Mucosa of rectum (tissue), 2 donors: ENCODE data around the gene ABCA7.

Experiments used
- H3K27ac ChIP-seq, 2 donors: one replicate each; pipeline ENCODE4 v1.7.0; 2013; ENCODE audit warnings: inconsistent platforms in 2 of 2, low read depth in 2 of 2, low read length in 2 of 2
- H3K27me3 ChIP-seq, 2 donors: one replicate each; pipeline ENCODE4 v1.7.0; 2013; ENCODE audit warnings: low read length in 2 of 2; ENCODE audit not compliant: control insufficient read depth in 2 of 2, insufficient read depth in 2 of 2
- H3K36me3 ChIP-seq, 2 donors: one replicate each; pipeline ENCODE4 v1.7.0; 2013; ENCODE audit warnings: low read length in 2 of 2; ENCODE audit not compliant: control insufficient read depth in 2 of 2, insufficient read depth in 2 of 2
- H3K4me1 ChIP-seq, 2 donors: one replicate each; pipeline ENCODE4 v1.7.0; 2013; ENCODE audit warnings: low read length in 2 of 2, mild to moderate bottlenecking in 1 of 2; ENCODE audit not compliant: control insufficient read depth in 2 of 2, insufficient read depth in 2 of 2
- H3K4me3 ChIP-seq, 2 donors: one replicate each; pipeline ENCODE4 v1.7.0; 2013; ENCODE audit warnings: low read length in 2 of 2
- H3K9ac ChIP-seq, 2 donors: one replicate each; pipeline ENCODE4 v1.7.0; 2013; ENCODE audit warnings: low read length in 2 of 2, low read depth in 1 of 2, mild to moderate bottlenecking in 1 of 2
- H3K9me3 ChIP-seq, 2 donors: one replicate each; pipeline ENCODE4 v1.7.0; 2013; ENCODE audit warnings: low read length in 2 of 2; ENCODE audit not compliant: control insufficient read depth in 2 of 2
- donor health status: healthy.
- donor health status: Normal muscosa, but diverticular disease.

The ABCA7 gene

GRCh38 chr19:1004204-1004802 is 35.6 kb upstream of the ABCA7 start:
- Histone ChIP-seq H3K27me3 (peaks cover 12 to 13% of the 10 kb centered on the region in 2 donors), H3K9ac (no peak overlapping the region), H3K9me3 (no peaks in the 10 kb centered on the region), H3K27ac (no peak overlapping the region), H3K36me3 (no peaks in the 10 kb centered on the region), H3K4me3 (no peak overlapping the region), H3K4me1 (peaks cover 0 to 3% of the 10 kb centered on the region in 2 donors)

GRCh38 chr19:1004803-1005664 is 34.9 kb upstream of the ABCA7 start:
- Histone ChIP-seq H3K27ac (no peak overlapping the region), H3K9me3 (no peaks in the 10 kb centered on the region), H3K9ac (no peak overlapping the region), H3K36me3 (peaks cover 0 to 1% of the 10 kb centered on the region in 2 donors), H3K27me3 (peaks cover 9 to 10% of the 10 kb centered on the region in 2 donors), H3K4me3 (no peak overlapping the region), H3K4me1 (peaks cover 0 to 3% of the 10 kb centered on the region in 2 donors)

- Histone ChIP-seq H3K27me3 (peaks cover 4 to 5% of the 10 kb centered on the region in 2 donors), H3K4me1 (no peaks in the 10 kb centered on the region), H3K27ac (no peak overlapping the region), H3K4me3 (no peak overlapping the region), H3K9ac (no peak overlapping the region), H3K36me3 (peaks cover 0 to 6% of the 10 kb centered on the region in 2 donors), H3K9me3 (no peaks in the 10 kb centered on the region)
Measured at GRCh38 chr19:1006711-1007398, 33.1 kb upstream of the ABCA7 start.

- Histone ChIP-seq H3K27me3 (peaks cover 4% of the 10 kb centered on the region in 2 donors), H3K4me3 (no peak overlapping the region), H3K9ac (no peak overlapping the region), H3K27ac (no peak overlapping the region), H3K4me1 (no peaks in the 10 kb centered on the region), H3K9me3 (no peaks in the 10 kb centered on the region), H3K36me3 (peaks cover 0 to 13% of the 10 kb centered on the region in 2 donors)
Measured at GRCh38 chr19:1007399-1008251, 32.3 kb upstream of the ABCA7 start.

- H3K27me3 ChIP-seq = peaks cover 0 to 4% of the 10 kb centered on the region in 2 donors
- H3K27ac ChIP-seq = no peak overlapping the region
- no peaks in the 10 kb centered on the region for H3K4me1 ChIP-seq
- no peaks in the 10 kb centered on the region for H3K9me3 ChIP-seq
- no peak overlapping the region for H3K9ac ChIP-seq
- no peak overlapping the region for H3K4me3 ChIP-seq
- peaks cover 6 to 20% of the 10 kb centered on the region in 2 donors for H3K36me3 ChIP-seq
Measured at GRCh38 chr19:1008268-1009040, 31.5 kb upstream of the ABCA7 start.

- H3K36me3 ChIP-seq = peaks cover 13 to 23% of the 10 kb centered on the region in 2 donors
- no peaks in the 10 kb centered on the region for H3K4me1 ChIP-seq
- H3K9ac ChIP-seq = no peak overlapping the region
- no peak overlapping the region for H3K4me3 ChIP-seq
- H3K9me3 ChIP-seq = no peaks in the 10 kb centered on the region
- peaks cover 0 to 4% of the 10 kb centered on the region in 2 donors for H3K27me3 ChIP-seq
- H3K27ac ChIP-seq = peak overlapping the region; percentile 13 to 52
Measured at GRCh38 chr19:1009041-1009980, 30.6 kb upstream of the ABCA7 start.

- Histone ChIP-seq H3K27me3 (peaks cover 0 to 3% of the 10 kb centered on the region in 2 donors), H3K36me3 (peaks cover 13 to 23% of the 10 kb centered on the region in 2 donors), H3K9me3 (no peaks in the 10 kb centered on the region), H3K27ac (peak overlapping the region; percentile 13 to 52), H3K4me3 (no peak overlapping the region), H3K9ac (no peak overlapping the region), H3K4me1 (peaks cover 2% of the 10 kb centered on the region in 2 donors)
Measured at GRCh38 chr19:1009981-1010538, 29.8 kb upstream of the ABCA7 start.

- Histone ChIP-seq H3K27ac (no peak overlapping the region), H3K9ac (no peak overlapping the region), H3K4me1 (peaks cover 3 to 5% of the 10 kb centered on the region in 2 donors), H3K36me3 (peaks cover 13 to 23% of the 10 kb centered on the region in 2 donors), H3K27me3 (no peaks in the 10 kb centered on the region), H3K9me3 (no peaks in the 10 kb centered on the region), H3K4me3 (no peak overlapping the region)
Measured at GRCh38 chr19:1010586-1011510, 29.1 kb upstream of the ABCA7 start.
